ENCODE measurements around the gene ATMIN. TPM values are rescaled to one million over a fixed set of nuclear protein-coding genes. Genes with fewer than 3 reads are reported as not detected.

ATMIN gene
- total RNA-seq, 5 donors from 2014 or later (not counting 1 experiment from before 2014, with no cell fraction given) = 30.2 to 36.2 (median 31.8) TPM

GRCh38 chr16:81069063-81069462, 33.4 kb downstream of the ATMIN start:
- CTCF ChIA-PET = no interaction called here
- H3K4me3 Mint-ChIP-seq = no peak overlapping the region
- POLR2A ChIA-PET = no interaction called here

GRCh38 chr16:81070979-81071378, 35.3 kb downstream of the ATMIN start:
- H3K9me3 Mint-ChIP-seq = no peaks in the 10 kb centered on the region
- Histone ChIP-seq H3K9me3 (no peaks in the 10 kb centered on the region), H3K4me1 (ENCODE audit: control insufficient read depth in 1 of 2, extremely low read depth in 1 of 2, insufficient read depth in 2 of 2, low read length in 2 of 2) (no peaks in the 10 kb centered on the region), H3K27me3 (replicated peaks in 1 of 2; ENCODE audit: control insufficient read depth in 2 of 2, extremely low read depth in 1 of 2, insufficient read depth in 2 of 2, low read length in 1 of 2) (no peaks in the 10 kb centered on the region), H3K36me3 (ENCODE audit: control insufficient read depth in 2 of 2, extremely low read depth in 1 of 2, insufficient read depth in 1 of 2, low read length in 1 of 2) (no peaks in the 10 kb centered on the region), H3K4me3 (ENCODE audit: control insufficient read depth in 1 of 2, extremely low read depth in 1 of 2, low read length in 1 of 2) (no peak overlapping the region), H3K27ac (ENCODE audit: low read length) (no peak overlapping the region)
- no peaks in the 10 kb centered on the region for H3K36me3 Mint-ChIP-seq
- no peak for DNase-seq
- CTCF ChIA-PET = no interaction called here
- H3K27me3 Mint-ChIP-seq = peaks cover 0 to 3% of the 10 kb centered on the region in 2 donors
- no CpG with 5 or more reads among the region's 8 CpGs for WGBS (ENCODE audit: insufficient coverage)
- peaks cover 0 to 2% (median 0%) of the 10 kb centered on the region in 3 donors for H3K4me1 Mint-ChIP-seq
- H3K4me3 Mint-ChIP-seq = no peak overlapping the region
- POLR2A ChIA-PET = no interaction called here
- no peak overlapping the region for H3K27ac Mint-ChIP-seq
- no peak for ATAC-seq (replicated peaks in 1 of 4)

More at GRCh38 chr16:81069063-81069462, 33.4 kb downstream of the ATMIN start:
- H3K27me3 Mint-ChIP-seq = peaks cover 0 to 1% of the 10 kb centered on the region in 2 donors
- 92% methylated on average over 2 of the region's 4 CpGs for WGBS (ENCODE audit: insufficient coverage)
- Histone ChIP-seq H3K4me3 (ENCODE audit: control insufficient read depth in 1 of 2, extremely low read depth in 1 of 2, low read length in 1 of 2) (no peak overlapping the region), H3K36me3 (ENCODE audit: control insufficient read depth in 2 of 2, extremely low read depth in 1 of 2, insufficient read depth in 1 of 2, low read length in 1 of 2) (no peaks in the 10 kb centered on the region), H3K27ac (ENCODE audit: low read length) (no peak overlapping the region), H3K27me3 (replicated peaks in 1 of 2; ENCODE audit: control insufficient read depth in 2 of 2, extremely low read depth in 1 of 2, insufficient read depth in 2 of 2, low read length in 1 of 2) (no peaks in the 10 kb centered on the region), H3K4me1 (ENCODE audit: control insufficient read depth in 1 of 2, extremely low read depth in 1 of 2, insufficient read depth in 2 of 2, low read length in 2 of 2) (no peaks in the 10 kb centered on the region), H3K9me3 (no peaks in the 10 kb centered on the region)
- ATAC-seq (replicated peaks in 1 of 4) = no peak
- no peaks in the 10 kb centered on the region for H3K9me3 Mint-ChIP-seq
- H3K27ac Mint-ChIP-seq = no peak overlapping the region
- no peak for DNase-seq
- H3K4me1 Mint-ChIP-seq = no peaks in the 10 kb centered on the region
- H3K36me3 Mint-ChIP-seq = no peaks in the 10 kb centered on the region

GRCh38 chr16:81071805-81072204, 36.2 kb downstream of the ATMIN start:
- no peaks in the 10 kb centered on the region for H3K9me3 Mint-ChIP-seq
- H3K36me3 Mint-ChIP-seq = no peaks in the 10 kb centered on the region
- H3K4me3 Mint-ChIP-seq = no peak overlapping the region
- H3K27me3 ChIP-seq (replicated peaks in 1 of 2; ENCODE audit: control insufficient read depth in 2 of 2, extremely low read depth in 1 of 2, insufficient read depth in 2 of 2, low read length in 1 of 2) = no peaks in the 10 kb centered on the region
- H3K9me3 ChIP-seq = no peaks in the 10 kb centered on the region
- DNase-seq (no peak), ATAC-seq (replicated peaks in 1 of 4) (no peak)
- ChIA-PET POLR2A (no interaction called here), CTCF (interaction anchor here (0.6 to 0.9 kb wide), 4 partner anchors 24 to 72 kb away, joined by 3 to 10 read pairs (median 5); partner anchors contain the start of gene ATMIN (in 1 of the 2))
- H3K27me3 Mint-ChIP-seq = peaks cover 0 to 3% of the 10 kb centered on the region in 2 donors
- H3K4me3 ChIP-seq (ENCODE audit: control insufficient read depth in 1 of 2, extremely low read depth in 1 of 2, low read length in 1 of 2) = no peak overlapping the region
- peaks cover 4% of the 10 kb centered on the region in 2 experiments for H3K4me1 ChIP-seq (ENCODE audit: control insufficient read depth in 1 of 2, extremely low read depth in 1 of 2, insufficient read depth in 2 of 2, low read length in 2 of 2)
- H3K27ac Mint-ChIP-seq = no peak overlapping the region
- WGBS (ENCODE audit: insufficient coverage) = no CpG with 5 or more reads among the region's 4 CpGs
- peaks cover 0 to 2% (median 0%) of the 10 kb centered on the region in 3 donors for H3K4me1 Mint-ChIP-seq
- no peaks in the 10 kb centered on the region for H3K36me3 ChIP-seq (ENCODE audit: control insufficient read depth in 2 of 2, extremely low read depth in 1 of 2, insufficient read depth in 1 of 2, low read length in 1 of 2)
- no peak overlapping the region for H3K27ac ChIP-seq (ENCODE audit: low read length)

- Mint-ChIP-seq H3K4me1 (peaks cover 3 to 8% (median 6%) of the 10 kb centered on the region in 3 donors), H3K9me3 (no peaks in the 10 kb centered on the region), H3K27ac (no peak overlapping the region), H3K4me3 (no peak overlapping the region), H3K27me3 (peaks cover 0 to 3% of the 10 kb centered on the region in 2 donors), H3K36me3 (no peaks in the 10 kb centered on the region)
- ChIA-PET POLR2A (no interaction called here), CTCF (interaction anchor here in 1 of 2 donors (0.9 kb wide), 1 partner anchor 38 kb away, joined by 3 read pairs; the partner anchor contains the start of gene ATMIN)
- no peaks in the 10 kb centered on the region for H3K27me3 ChIP-seq (replicated peaks in 1 of 2; ENCODE audit: control insufficient read depth in 2 of 2, extremely low read depth in 1 of 2, insufficient read depth in 2 of 2, low read length in 1 of 2)
- peaks cover 5 to 11% of the 10 kb centered on the region in 2 experiments for H3K4me1 ChIP-seq (ENCODE audit: control insufficient read depth in 1 of 2, extremely low read depth in 1 of 2, insufficient read depth in 2 of 2, low read length in 2 of 2)
- 57% methylated on average over 4 of the region's 5 CpGs for WGBS (ENCODE audit: insufficient coverage)
- H3K27ac ChIP-seq (ENCODE audit: low read length) = no peak overlapping the region
- no peaks in the 10 kb centered on the region for H3K9me3 ChIP-seq
- ATAC-seq (replicated peaks in 1 of 4) (no peak), DNase-seq (no peak)
- H3K36me3 ChIP-seq (ENCODE audit: control insufficient read depth in 2 of 2, extremely low read depth in 1 of 2, insufficient read depth in 1 of 2, low read length in 1 of 2) = no peaks in the 10 kb centered on the region
- no peak overlapping the region for H3K4me3 ChIP-seq (ENCODE audit: control insufficient read depth in 1 of 2, extremely low read depth in 1 of 2, low read length in 1 of 2)
These were observed 38.1 kb downstream of the ATMIN start for GRCh38 chr16:81073560-81074330.

GRCh38 chr16:81076566-81077075, 41.0 kb downstream of the ATMIN start:
- Mint-ChIP-seq H3K9me3 (no peaks in the 10 kb centered on the region), H3K36me3 (no peaks in the 10 kb centered on the region), H3K27me3 (peaks cover 0 to 2% of the 10 kb centered on the region in 2 donors), H3K27ac (no peak overlapping the region), H3K4me1 (peaks cover 3 to 8% (median 6%) of the 10 kb centered on the region in 3 donors), H3K4me3 (no peak overlapping the region)
- POLR2A ChIA-PET = interaction anchor here (0.5 to 2.4 kb wide), 7 partner anchors 8 to 671 kb away, joined by 3 to 9 read pairs (median 4); partner anchors contain the start of genes CENPN (in 1 of the 2) and CMC2 (in 1 of the 2)
- no peaks in the 10 kb centered on the region for H3K9me3 ChIP-seq
- peak; percentile 79 to 97 (median 91) for DNase-seq
- peaks cover 5 to 11% of the 10 kb centered on the region in 2 experiments for H3K4me1 ChIP-seq (ENCODE audit: control insufficient read depth in 1 of 2, extremely low read depth in 1 of 2, insufficient read depth in 2 of 2, low read length in 2 of 2)
- H3K36me3 ChIP-seq (ENCODE audit: control insufficient read depth in 2 of 2, extremely low read depth in 1 of 2, insufficient read depth in 1 of 2, low read length in 1 of 2) = no peaks in the 10 kb centered on the region
- ATAC-seq (replicated peaks in 1 of 4) = peak; percentile 84 to 88 (median 86)
- peak overlapping the region; percentile 74 to 95 for H3K4me3 ChIP-seq (ENCODE audit: control insufficient read depth in 1 of 2, extremely low read depth in 1 of 2, low read length in 1 of 2)
- WGBS (ENCODE audit: insufficient coverage) = 0% methylated on average over 23 of the region's 27 CpGs
- H3K27ac ChIP-seq (ENCODE audit: low read length) = peak overlapping the region; percentile 89
- CTCF ChIA-PET = interaction anchor here in 1 of 2 donors (0.6 to 3.1 kb wide), 5 partner anchors 10 to 554 kb away, joined by 3 to 35 read pairs (median 6); partner anchors contain the start of genes ATMIN, CENPN and CMC2
- H3K27me3 ChIP-seq (replicated peaks in 1 of 2; ENCODE audit: control insufficient read depth in 2 of 2, extremely low read depth in 1 of 2, insufficient read depth in 2 of 2, low read length in 1 of 2) = no peaks in the 10 kb centered on the region
